DOHH2 (cell line): Measurements from ENCODE around the gene OR6N1.

ENCODE experiments used
- H3F3A ChIP-seq: fragments of 200-600 bp; sonication (generic), shearing (Covaris generic); 2 replicates; pipeline ENCODE4 v1.6.0; 2016; ENCODE audit warnings: antibody characterized with exemption, mild to moderate bottlenecking; ENCODE audit not compliant: control insufficient read depth, insufficient read depth
- H3K27ac ChIP-seq: fragments of 200-600 bp; sonication (generic); 2 replicates; pipeline ENCODE4 v1.5.1; 2014; ENCODE audit warnings: low read depth, mild to moderate bottlenecking, low read length, moderate library complexity
- H3K27me3 ChIP-seq: fragments of 200-600 bp; sonication (generic); 2 replicates; pipeline ENCODE4 v1.6.1; 2014; ENCODE audit warnings: mild to moderate bottlenecking, low read length, mixed read lengths; ENCODE audit not compliant: control insufficient read depth
- H3K36me3 ChIP-seq: fragments of 200-600 bp; sonication (generic); 2 replicates; pipeline ENCODE4 v1.6.1; 2014; ENCODE audit warnings: mild to moderate bottlenecking, low read length, moderate library complexity, mixed read lengths; ENCODE audit not compliant: control insufficient read depth
- H3K4me1 ChIP-seq: fragments of 200-600 bp; sonication (generic); 2 replicates; pipeline ENCODE4 v1.6.1; 2014; ENCODE audit warnings: mild to moderate bottlenecking, low read length, mixed read lengths; ENCODE audit not compliant: control insufficient read depth
- H3K4me2 ChIP-seq: fragments of 200-600 bp; sonication (generic); 2 replicates; pipeline ENCODE4 v1.6.0; 2014; ENCODE audit warnings: mild to moderate bottlenecking, low read length, moderate library complexity
- H3K4me3 ChIP-seq: fragments of 200-600 bp; sonication (generic); 2 replicates; pipeline ENCODE4 v1.5.1; 2014; ENCODE audit warnings: mild to moderate bottlenecking, low read length, mixed read lengths
- H3K79me2 ChIP-seq: fragments of 200-600 bp; sonication (generic); 2 replicates; pipeline ENCODE4 v1.6.1; 2014; ENCODE audit warnings: mild to moderate bottlenecking, low read length, mixed read lengths; ENCODE audit not compliant: control insufficient read depth
- H3K9me2 ChIP-seq: fragments of 200-600 bp; sonication (generic); replicated peaks from 2 replicates; pipeline ENCODE4 v1.6.1; 2014; ENCODE audit warnings: mild to moderate bottlenecking, low read length, mixed read lengths; ENCODE audit not compliant: control insufficient read depth
- H3K9me3 ChIP-seq: fragments of 200-600 bp; sonication (generic); 2 replicates; pipeline ENCODE4 v1.6.1; 2014; ENCODE audit warnings: antibody characterized with exemption, low read length, mixed read lengths; ENCODE audit not compliant: control insufficient read depth, insufficient read depth
- H4K20me1 ChIP-seq: fragments of 200-600 bp; sonication (generic); 2 replicates; pipeline ENCODE4 v1.6.0; 2014; ENCODE audit warnings: low read depth, mild to moderate bottlenecking, antibody characterized with exemption, low read length, moderate library complexity; ENCODE audit not compliant: control insufficient read depth, insufficient read depth
- EZH2phosphoT487 ChIP-seq: fragments of 200-600 bp; sonication (generic); IDR thresholded peaks from 2 replicates; pipeline ENCODE4 v1.6.1; 2017; ENCODE audit warnings: borderline replicate concordance, mild to moderate bottlenecking, antibody characterized with exemption, low read length, moderate library complexity, mixed read lengths
- TF ChIP-seq, protein P1 (sequence below): fragments of 200-600 bp; sonication (generic); IDR thresholded peaks from one replicate; pipeline ENCODE4 v1.5.1; 2014; ENCODE audit warnings: antibody characterized with exemption, mild to moderate bottlenecking, low read depth, low read length; ENCODE audit not compliant: poor library complexity, severe bottlenecking

The OR6N1 gene

DNA sequence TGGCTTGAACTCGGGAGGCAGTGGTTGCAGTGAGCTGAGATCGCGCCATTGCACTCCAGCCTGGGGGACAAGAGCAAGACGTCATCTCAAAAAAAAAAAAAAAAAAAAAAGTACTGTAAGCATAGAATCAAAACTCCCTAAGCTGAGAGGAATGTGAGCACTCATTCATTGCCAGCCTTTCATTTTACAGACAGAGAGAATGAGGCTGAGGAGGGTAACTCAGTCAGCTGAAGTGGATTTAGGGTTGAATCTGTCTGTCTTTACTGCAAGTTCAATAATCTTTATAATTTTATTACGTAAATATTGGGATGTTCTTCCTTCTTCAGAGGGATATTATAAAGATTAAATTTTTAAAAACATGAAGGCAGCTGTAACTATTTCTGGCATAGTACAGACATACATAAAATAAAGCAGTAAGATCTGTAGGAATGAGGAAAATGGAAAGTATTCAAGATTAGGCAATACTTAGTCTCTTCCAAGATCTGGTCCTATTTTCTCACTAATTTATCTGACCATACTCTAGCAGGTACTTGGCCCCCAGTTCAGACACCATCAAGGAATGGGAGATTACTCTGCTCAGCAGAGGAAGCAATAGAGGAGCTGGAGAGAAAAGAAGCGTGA is 35.0 kb upstream of the OR6N1 start:
- Histone ChIP-seq H3K27ac (no peak overlapping the region), H3K36me3 (no peaks in the 10 kb centered on the region), H3K27me3 (peaks cover 13% of the 10 kb centered on the region), H3K4me2 (no peak overlapping the region), H3K4me3 (no peak overlapping the region), H4K20me1 (no peaks in the 10 kb centered on the region), H3K4me1 (no peaks in the 10 kb centered on the region), H3K79me2 (no peaks in the 10 kb centered on the region), H3K9me2 (no peaks in the 10 kb centered on the region), H3F3A (no peaks in the 10 kb centered on the region), H3K9me3 (no peaks in the 10 kb centered on the region)
- TF ChIP-seq, protein P1, sequence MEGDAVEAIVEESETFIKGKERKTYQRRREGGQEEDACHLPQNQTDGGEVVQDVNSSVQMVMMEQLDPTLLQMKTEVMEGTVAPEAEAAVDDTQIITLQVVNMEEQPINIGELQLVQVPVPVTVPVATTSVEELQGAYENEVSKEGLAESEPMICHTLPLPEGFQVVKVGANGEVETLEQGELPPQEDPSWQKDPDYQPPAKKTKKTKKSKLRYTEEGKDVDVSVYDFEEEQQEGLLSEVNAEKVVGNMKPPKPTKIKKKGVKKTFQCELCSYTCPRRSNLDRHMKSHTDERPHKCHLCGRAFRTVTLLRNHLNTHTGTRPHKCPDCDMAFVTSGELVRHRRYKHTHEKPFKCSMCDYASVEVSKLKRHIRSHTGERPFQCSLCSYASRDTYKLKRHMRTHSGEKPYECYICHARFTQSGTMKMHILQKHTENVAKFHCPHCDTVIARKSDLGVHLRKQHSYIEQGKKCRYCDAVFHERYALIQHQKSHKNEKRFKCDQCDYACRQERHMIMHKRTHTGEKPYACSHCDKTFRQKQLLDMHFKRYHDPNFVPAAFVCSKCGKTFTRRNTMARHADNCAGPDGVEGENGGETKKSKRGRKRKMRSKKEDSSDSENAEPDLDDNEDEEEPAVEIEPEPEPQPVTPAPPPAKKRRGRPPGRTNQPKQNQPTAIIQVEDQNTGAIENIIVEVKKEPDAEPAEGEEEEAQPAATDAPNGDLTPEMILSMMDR, result no peak
- TF ChIP-seq EZH2phosphoT487, result no peak

DNA sequence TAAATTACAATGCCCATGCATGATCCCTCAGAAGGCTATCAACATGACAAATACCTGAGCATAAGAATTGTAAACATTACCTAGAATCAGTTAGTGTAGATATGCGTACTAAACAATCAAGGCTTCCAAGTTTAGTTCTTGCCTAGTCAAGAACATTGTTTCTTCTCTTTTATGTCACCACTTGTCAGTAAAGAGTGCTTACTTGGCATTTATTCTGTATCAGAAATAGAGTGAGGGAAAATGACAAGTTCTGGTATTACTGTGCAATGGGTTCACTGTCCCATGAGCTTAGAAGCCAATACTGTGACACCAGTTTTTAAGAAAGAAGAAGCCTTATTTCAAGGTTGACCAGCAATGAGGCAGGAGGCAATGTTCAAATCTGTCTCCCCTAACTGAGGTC is 31.7 kb upstream of the OR6N1 start:
- Histone ChIP-seq H3K4me1 (no peaks in the 10 kb centered on the region), H3K27ac (no peak overlapping the region), H3K4me3 (no peak overlapping the region), H3F3A (no peaks in the 10 kb centered on the region), H3K9me3 (no peaks in the 10 kb centered on the region), H3K9me2 (no peaks in the 10 kb centered on the region), H3K4me2 (no peak overlapping the region), H3K36me3 (no peaks in the 10 kb centered on the region), H3K79me2 (no peaks in the 10 kb centered on the region), H3K27me3 (peaks cover 13% of the 10 kb centered on the region), H4K20me1 (no peaks in the 10 kb centered on the region)
- no peak for TF ChIP-seq EZH2phosphoT487
- TF ChIP-seq, protein P1, result no peak

DNA sequence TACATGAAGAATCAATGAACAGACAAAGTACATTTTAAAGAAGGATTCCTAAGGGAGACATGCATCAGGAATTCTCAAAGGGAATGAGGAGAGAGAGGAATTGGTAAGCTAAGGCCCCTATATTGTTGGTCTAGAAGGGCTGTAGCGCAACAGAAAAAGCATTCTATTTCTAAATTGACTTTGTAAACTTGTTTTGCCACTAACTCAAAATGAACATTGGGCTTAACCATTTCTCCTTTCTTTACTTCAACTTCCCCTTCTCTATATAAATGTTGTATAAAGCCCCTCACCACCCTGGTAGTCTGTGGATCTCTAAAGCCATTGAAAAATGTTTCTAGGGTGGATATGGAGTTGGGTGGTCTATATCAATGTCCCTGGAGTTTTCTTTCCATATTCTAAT is 29.4 kb upstream of the OR6N1 start:
- Histone ChIP-seq H3K4me2 (no peak overlapping the region), H3K79me2 (no peaks in the 10 kb centered on the region), H3K36me3 (no peaks in the 10 kb centered on the region)

More for the DNA sequence above, 29.4 kb upstream of the OR6N1 start:
- Histone ChIP-seq H3K27ac (no peak overlapping the region), H4K20me1 (no peaks in the 10 kb centered on the region), H3K4me3 (no peak overlapping the region), H3F3A (no peaks in the 10 kb centered on the region), H3K27me3 (peaks cover 13% of the 10 kb centered on the region), H3K4me1 (no peaks in the 10 kb centered on the region), H3K9me2 (no peaks in the 10 kb centered on the region), H3K9me3 (no peaks in the 10 kb centered on the region)
- TF ChIP-seq, protein P1, result no peak
- no peak for TF ChIP-seq EZH2phosphoT487
